ENCODE data around the gene FOXB2.

GRCh38 chr9:76989501-76989900 lies 30.0 kb upstream of the FOXB2 start:
- no peak for TF ChIP-seq CTCF (IDR thresholded peaks at IDR 0.05)
- no peak for TF ChIP-seq ZFX (IDR thresholded peaks at IDR 0.05; ENCODE audit: borderline replicate concordance)
